ENCODE results near the gene ST6GAL1.

GRCh38 chr3:186959029-186959624, 28.8 kb downstream of the ST6GAL1 start:
- TF ChIP-seq CTCF (IDR thresholded peaks at IDR 0.05) (no peak), POLR2AphosphoS5 (IDR thresholded peaks at IDR 0.05) (no peak), EP300 (IDR thresholded peaks at IDR 0.05) (no peak)

Data from stomach (tissue), 4 donors.